HG02943 (cell line): Measurements from ENCODE around the gene C13orf46.
"Not testable (repeated sequence)": the region's sequence is repeated elsewhere in the genome, so short reads cannot be mapped to it uniquely, and the experiment has no call there.

Experiments
- ATAC-seq: cut with Tn5 transposase; IDR thresholded peaks from one replicate; pipeline ENCODE4 v1.9.1; 2021; ENCODE audit warnings: mild to moderate bottlenecking, low read depth, moderate library complexity; ENCODE audit not compliant: unreplicated experiment

The C13orf46 gene

DNA sequence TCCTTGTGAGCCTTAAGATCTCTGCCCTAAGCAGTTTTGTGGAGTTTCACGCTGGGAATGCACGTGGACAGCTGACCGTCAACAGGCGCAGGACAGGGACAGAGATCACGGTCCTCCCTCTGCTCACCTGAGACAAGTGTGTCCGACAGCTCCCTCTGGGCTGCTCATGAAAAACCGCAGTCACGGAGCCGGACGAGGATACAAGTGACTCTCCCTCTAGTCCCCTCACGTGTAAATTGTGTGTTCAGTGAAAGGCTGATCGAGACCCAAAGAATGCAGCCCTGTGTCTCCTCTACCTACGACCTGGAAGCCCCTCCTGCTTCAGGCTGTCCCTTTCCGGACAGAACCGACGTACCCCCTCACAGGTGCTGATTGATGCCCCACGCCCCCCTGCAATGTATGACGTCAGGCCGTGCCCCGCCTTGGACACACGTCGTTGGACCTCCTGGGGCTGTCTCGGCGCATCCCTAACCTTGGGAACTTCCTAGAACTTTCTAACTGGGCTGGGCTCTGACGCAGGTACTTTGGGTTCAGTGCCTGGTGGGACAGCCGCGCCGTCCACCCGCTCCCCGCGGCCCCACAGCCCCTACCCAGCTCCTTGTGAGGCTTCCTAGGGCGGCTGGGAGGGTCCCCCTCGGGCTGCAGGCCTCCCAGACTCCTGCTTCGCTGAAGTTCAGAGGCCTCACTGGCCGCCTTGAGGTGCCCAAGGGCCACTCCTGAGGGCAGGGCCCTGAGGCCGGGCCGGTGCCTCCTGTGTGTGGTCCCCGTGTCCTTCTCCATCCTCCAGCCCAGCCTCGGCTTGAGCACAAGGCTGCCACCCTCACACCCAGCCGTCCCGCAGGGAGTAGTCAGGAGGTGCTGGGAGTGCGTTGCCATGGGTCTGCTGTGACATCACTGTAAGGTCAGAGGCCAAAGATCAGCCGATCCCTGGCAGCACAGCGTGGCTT is at the start of gene C13orf46:
Gene C13orf46, minus strand, starts transcription at position 859 of the 947 bp plus-strand sequence. Its CDS starts 79 bp downstream, at position 780.
- ATAC-seq, result no peak

DNA sequence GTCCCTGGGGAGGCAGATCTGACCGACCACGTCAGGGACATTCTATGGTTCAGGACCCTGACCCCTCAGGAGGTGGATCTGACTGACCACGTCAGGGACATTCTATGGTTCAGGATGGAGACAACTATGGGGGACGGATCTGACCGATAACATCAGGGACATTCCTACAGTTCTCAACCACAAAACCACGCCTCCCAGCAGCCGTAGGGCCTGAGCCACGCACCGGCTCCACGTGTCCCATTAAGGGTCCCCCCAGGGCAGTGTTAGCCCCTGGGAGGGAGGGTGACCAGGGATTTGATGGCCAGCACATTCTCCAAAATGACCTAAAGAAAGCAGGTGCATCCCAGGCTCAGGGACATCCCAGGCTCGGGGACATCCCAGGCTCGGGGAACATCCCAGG is 49.0 kb upstream of the C13orf46 start:
- no peak for ATAC-seq

DNA sequence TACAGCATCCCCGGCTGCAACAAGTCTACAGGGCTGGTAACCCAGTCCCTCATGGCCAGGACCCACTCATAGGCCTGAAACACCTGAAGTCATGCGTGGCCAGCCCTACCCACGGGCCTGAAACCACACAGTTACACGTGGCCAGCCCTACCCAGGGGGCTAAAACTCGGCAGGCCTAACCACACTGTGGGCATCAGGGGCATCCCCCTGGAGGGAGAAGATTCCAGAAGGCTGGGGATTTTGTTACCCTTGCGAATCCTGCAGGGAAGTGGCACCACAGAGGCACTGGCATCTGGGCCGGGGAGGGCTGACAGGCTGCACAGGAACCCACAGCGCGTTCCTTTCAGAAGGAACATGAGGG is 48.4 kb upstream of the C13orf46 start:
- no peak for ATAC-seq

DNA sequence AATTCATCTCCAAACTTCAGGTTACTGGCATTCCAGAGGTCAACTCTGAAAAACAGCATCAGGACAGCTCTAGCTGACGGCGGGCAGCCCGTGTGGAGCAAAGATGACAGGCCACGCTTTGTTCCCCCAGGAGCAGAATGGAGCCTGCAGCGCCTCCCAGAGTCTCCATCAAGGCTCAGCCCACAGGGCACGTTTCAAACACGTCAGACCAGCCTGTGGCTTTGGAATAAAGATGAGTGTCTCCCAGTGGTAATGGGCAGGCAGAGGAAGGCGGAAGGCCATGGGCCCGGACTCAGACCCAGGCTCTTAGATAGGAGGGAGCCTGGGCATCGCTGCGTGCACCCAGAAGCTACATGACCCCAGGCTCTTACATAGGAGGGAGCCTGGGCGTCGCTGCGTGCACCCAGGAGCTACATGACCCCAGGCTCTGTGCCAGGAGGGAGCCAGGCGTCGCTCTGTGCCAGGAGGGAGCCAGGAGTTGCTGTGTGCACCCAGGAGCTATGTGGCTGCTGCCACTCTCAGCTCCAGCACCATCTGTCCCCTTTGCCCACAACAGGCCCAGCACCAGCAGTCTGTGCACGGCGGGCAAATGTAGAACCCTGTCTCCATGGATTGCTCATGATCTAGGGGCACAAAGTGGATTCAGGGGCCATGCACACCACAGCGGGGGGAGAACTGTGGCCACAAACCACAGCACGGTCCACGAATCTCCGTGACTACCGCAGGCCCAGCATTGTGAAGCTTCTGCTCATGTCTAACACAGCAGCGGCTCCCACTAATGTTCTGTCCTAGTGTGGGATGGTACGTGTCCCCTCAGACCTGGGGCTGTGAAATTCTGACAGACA is 47.8 kb upstream of the C13orf46 start:
- no peak for ATAC-seq

DNA sequence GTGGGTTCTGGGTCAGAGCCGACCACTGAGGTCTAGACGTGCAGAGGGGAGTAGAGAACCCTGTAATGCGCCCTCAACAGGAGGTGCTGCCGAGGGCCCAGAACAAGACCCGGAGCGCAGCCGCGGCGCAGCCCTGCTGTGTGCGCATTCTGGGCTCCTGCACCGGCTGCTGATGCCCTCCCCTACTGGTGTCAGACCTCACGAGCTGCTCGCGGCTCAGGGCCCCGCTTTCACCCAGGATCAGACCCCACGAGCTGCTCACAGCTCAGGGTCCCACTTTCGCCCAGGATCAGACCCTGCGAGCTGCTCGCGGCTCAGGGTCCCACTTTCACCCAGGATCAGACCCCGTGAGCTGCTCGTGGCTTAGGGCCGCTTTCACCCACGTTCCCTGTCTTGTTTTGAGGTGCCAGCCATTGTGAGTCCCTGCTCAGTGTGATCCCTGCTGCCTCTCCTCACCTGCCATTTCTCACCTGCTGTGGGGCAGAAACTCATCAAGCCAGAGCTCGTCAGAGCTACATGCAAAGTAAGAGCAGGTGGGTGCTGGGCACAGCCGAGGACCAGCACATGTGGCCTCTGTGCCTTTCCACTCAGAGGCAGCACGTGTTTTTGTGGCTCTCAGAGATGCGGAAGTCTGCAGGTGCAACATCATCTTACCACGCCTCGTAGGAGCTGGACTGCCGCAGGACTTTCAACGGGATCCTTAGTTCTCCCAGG is 47.0 kb upstream of the C13orf46 start:
- ATAC-seq, result no peak

DNA sequence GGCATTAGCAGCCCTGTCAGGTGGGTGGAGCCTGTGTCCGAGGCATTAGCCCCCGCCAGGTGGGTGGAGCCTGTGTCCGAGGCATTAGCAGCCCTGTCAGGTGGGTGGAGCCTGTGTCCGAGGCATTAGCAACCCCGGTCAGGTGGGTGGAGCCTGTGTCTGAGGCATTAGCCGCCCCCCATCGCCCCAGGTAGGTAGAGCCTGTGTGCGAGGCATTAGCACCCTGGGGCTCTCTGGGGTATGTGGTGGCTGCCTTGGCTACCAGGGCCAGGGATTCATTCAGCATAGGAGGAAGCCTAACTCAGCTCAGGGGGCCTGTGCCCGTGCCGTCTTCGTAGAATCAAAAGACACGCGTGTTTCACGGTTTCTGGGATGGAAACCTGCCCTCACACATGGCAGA is 46.3 kb upstream of the C13orf46 start:
- not testable (repeated sequence) for ATAC-seq

DNA sequence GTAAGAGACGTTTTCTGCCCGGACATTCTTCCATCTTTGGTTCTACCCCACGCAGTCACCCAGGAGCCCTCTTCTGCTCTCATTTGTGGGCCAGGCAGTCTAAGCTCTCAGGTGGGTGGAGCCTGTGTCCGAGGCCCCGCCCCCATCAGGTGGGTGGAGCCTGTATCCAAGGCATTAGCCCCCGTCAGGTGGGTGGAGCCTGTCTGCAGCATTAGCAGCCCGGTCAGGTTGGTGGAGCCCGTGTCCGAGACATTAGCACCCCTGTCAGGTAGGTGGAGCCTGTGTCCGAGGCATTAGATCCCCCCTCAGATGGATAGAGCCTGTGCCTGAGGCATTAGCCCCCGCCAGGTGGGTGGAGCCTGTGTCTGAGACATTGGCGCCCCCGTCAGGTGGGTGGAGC is 45.5 kb upstream of the C13orf46 start:
- ATAC-seq, result no peak

DNA sequence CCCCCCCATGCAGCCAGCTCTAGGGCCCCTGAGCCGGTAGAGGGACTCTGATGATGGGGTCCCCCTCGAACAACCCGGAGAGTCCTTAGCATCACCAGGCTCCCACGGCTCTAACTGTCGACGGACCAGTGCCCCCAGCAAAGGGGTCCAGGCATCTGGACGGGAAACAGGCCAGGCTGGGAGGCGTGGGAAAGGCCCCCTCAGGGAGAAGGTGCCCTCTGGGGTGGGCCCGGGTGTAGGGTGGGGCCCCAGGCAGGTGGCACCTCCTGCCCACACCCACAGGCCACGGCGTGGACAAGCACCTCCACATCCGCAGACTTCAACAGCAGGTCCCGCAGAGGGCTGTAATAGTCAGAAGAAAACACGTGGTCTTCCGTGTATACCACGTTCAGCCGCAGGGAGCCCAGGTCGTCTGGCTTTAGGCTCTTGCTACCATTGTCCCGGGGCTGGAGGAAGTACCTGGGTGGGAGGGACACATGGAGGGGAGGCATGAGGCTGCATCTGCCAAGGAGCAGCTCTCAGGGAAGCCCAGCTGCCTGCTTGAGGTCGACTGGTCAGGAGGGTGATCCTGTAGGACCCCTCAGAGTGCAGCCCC is 44.7 kb upstream of the C13orf46 start:
- no peak for ATAC-seq

DNA sequence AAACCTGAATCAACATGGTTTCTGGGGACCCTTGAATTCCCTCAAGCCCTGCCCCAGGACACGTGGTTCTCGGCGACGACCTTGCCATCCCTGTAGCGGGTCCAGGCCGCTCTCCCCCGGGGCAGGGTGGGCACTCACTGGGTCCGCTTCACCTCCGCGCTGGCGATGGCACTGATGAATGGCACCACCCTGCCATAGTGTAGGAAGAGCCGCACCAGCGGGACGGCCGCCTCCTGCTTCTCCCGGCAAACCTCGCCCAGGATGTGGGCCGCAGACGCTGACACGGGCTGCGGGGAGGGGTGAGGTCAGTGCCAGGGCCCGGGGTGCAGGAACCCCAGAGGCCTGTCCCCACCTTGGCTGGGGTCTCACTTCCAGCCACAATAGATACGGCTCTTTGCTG is 44.1 kb upstream of the C13orf46 start:
- no peak for ATAC-seq

DNA sequence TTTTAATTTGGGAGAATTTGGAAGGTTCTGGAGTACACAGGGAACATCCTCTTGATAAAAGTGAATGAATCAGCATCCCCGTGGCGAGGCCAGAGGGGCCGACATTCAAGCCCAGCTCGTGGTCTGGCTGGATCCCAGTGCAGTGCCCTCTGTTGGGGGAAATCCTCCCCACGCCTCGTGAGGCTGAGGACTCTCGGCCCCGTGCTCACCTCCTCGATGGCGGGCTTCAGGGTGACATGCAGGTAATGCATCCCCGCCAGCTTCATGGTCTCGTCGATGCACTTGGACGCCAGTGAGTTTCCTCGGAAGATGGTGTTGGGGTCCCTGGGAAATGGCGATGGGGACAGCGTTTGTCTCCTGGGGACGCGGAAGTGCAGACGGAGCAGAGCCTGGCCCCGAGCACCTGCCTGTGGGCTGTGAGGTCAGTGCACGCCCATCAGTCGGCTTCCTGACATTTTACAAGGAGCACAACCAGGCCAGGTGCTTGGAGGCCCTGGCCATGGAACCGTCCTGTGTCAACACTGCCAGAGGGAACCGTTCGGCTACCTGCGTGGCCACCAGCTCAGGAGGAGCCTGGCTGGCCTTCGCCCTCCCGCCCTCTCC is 43.3 kb upstream of the C13orf46 start:
- no peak for ATAC-seq

DNA sequence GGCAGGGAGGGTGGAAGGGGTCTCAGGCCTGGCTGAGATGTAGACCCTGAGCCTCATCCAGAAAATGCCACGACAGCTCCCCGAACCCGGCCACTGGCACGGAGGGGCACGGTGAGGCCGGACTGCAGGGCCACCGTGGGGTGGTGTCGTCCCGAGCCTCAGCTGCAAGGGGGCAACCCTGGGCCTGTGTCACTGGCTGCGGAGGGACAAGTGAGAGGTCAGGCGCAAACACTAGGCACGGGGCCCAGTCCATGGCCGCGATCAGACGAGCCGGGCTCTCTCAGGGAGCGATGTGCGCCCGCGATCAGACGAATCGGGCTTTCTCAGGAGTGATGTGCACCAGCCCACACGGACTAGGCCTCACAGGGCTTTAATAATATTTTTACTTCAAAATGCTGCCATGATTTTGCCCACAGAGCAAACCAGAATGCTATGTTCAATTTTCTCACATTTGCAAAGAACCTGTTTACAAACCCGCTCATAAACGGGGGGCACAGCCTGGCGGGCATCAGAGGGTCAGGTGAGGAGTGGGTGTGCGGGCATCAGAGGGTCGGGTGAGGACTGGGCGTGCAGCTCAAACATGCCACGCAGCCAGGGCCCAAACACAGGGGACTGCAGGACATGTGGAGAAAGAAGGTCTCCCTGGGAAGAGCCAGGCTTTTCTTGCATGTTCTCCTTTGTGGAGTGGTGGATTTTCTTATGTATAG is 42.6 kb upstream of the C13orf46 start:
- no peak for ATAC-seq

DNA sequence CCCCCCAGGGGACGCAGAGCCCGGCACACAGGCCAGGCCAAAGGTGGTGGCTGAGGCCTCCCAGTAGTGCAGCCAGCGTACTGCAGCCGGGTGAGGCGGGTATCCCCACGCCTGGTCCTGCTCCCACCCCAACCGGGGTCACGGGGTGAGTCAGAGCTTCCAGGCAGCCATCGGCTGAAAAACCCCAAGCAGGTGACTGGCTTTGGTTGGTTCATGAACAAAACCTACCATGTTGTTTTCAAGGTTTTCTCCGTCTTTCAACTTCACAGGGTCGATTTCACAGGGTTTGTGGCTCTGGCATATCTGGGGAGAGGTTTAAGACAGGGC is 42.1 kb upstream of the C13orf46 start:
- no peak for ATAC-seq

DNA sequence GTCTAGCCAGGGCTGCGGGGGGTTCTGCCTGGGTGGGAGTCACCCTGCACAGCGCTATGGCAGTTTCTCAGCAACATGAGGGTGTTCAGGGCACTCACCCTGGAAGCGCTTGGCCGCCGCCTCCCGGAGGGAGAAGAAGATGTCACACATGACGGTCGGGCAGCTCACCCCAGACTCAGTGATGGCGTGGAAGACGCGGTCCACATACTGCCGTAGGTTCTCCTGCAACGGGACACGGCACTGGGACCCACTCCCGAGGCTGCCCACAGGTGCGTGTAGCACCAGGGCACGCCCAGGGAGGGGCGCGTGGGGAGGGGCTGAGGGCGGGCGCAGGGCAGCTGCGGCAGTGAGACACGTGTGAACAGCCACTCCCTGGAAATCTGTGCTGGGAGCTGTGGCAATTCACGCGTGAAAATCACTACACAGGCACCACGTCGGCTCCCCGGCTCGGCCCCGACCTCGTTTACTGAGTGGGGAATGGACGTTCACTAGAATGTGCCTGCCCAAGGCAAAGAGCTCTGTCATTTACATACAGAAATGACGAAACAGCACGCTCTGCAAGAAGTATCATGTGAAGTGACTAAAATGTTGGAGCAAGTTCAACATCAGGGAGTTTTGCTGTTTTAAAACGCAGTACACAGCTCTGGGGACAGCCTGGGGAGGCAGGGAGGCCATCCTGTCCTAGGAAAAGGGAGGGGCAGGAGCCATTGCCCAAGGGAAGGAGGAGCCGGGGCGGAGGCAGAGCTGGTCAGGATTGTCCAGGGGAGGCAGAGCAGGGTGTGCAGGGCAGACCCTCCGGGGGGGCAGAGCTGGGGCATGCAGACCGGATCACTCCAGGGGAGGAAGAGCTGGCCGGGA is 41.5 kb upstream of the C13orf46 start:
- no peak for ATAC-seq

DNA sequence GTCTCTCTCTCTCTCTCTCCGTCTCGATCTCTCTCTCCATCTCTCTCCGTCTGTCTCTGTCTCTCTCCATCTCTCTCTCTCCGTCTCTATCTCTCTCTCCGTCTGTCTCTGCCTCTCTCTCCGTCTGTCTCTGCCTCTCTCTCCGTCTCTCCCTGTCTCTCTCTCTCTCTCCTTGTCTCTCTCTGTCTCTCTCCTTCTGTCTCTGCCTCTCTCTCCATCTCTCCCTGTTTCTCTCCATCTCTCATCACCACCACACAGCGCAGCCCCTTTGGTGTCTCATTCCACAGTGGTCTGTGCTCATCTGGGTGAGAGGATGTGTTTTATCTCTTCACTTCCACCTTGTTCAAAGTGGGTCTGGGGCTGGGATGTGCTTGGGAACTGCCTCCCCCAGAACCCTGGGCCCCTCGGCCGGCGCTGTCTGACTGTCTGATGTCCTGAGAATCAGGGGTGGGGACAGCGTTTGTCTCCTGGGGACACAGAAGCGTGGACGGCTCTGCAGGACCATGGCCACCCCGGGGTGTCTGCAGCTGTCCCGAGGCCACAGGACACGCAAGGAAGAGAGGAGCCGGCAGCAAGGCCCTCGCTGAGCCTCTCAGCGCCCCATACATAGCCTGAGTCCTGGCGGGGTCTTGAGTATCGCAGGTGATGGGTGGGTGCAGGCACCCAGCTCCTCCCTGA is 40.2 kb upstream of the C13orf46 start:
- no peak for ATAC-seq

DNA sequence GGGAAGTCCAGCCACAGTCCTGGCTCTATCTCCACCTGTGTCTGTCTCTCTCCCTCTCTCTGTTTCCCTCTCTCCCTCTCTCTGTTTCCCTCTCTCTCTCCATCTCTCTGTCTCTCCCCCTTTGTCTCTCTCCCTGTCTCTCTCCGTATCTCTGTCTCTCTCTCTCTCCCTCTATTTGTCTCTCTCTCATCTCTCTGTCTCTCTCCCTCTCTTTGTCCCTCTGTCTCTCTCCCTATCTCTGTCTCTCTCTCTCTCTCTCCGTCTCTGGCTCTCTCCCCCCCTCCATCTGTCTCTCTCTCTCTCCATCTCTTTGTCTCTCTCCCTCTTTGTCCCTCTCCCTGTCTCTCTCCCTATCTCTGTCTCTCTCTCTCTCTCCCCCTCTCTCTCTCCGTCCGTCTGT is 39.5 kb upstream of the C13orf46 start:
- ATAC-seq, result no peak

DNA sequence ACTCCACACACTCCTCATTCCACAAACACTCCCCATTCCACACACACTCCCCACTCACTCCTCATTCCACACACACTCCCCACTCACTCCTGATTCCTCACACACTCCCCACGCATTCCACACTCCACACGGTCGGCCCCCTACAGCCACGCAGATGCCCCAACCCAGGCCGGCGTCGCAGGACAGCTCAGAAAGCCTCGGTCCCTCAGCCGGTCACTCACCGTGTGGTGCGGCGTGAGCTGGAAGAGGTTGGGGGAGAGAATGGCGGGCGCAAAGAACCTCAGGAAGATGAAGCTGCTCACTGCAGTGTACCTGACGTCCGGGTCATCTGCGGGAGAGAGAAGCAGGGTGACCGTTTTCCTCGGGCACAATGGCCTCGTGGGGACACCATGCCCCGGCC is 39.0 kb upstream of the C13orf46 start:
- ATAC-seq, result no peak

DNA sequence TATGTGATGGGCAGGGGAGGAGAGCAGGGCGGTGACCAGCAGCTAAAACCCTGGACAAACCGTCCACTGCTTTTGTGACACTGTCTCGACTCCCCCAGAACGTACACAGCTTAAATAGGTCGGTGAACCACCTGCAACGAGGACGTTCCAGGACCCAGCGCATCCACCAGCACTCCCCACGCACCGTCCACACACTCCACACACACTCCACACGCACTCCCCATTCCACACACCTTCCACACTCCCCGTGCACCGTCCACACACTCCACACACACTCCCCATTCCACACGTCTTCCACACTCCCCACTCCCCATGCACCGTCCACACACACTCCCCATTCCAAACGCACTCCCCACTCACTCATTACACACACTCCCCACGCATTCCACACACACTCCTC is 38.3 kb upstream of the C13orf46 start:
- ATAC-seq, result no peak

DNA sequence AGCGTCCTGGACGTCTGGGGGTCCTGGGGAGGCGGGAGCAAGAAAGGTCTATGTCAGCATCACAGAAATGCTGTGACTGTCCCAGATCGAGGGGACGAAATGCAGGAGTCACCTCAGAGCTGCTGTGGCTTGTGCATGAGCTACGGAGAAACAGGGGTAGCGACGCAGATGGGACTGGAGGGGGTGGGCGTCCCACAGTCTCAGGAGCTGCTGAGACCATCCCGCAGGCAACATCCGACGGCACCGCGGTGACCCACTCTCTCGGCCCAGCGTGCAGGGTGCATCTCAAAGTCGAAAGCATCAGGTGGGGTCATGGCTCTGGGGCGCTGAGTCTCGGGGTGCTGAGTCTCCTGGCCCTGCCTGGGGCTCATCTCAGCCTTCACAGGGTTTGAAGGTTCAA is 37.4 kb upstream of the C13orf46 start:
- no peak for ATAC-seq
